ENCODE measurements around the gene BCL11B. TPM values are rescaled to one million over a fixed set of nuclear protein-coding genes. Genes with fewer than 3 reads are reported as not detected.

Gene BCL11B
- total and polyA plus RNA-seq, 10 of the 15 experiments (the other 5 are each of a cell fraction or from before 2014, with no cell fraction given), result 0.38 to 5.5 (median 1.3) TPM

DNA sequence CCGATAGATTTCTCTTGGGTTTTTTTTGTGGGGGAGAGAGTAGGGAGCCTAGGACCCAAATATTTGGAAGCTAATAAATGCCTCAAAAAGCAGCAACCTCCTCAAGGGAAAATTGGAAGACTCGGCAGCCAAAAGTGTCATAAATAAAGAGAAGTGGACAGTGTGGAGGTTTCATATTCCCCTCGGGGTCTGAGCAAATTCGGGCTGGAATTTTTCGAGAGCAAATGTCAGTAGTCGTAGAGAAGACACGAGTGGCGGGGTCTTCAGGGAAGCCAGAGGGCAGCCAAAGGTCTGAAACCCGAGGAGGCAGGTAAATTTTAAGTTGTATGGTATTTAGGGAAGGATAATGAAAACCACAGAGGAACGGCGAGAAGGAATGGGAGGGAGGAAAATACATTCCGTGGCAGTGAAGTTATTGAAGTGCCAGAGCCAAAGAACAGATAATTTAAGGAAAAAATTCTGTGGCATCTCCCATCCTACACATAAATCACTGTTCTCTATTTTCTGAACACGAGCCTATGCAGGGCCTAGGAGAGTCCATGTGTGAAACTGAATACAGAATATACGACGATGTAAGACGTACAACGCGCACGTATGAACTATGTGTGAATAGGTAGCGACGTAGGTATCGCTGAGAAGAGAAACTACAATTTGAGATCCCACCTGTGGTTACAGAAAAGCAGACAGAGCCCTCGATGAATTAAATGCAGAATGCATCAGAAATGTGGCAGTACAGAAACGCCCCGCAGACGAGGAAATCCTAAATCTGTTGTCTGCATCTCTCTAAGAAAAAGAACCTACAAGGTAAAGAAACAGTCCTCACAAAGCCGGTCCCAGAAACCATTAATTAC lies 12.9 kb downstream of the BCL11B start (continued):
- TF ChIP-seq, protein P1, sequence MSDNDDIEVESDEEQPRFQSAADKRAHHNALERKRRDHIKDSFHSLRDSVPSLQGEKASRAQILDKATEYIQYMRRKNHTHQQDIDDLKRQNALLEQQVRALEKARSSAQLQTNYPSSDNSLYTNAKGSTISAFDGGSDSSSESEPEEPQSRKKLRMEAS (IDR thresholded peaks at IDR 0.05; ENCODE audit: low read depth, low read length), result no peak

DNA sequence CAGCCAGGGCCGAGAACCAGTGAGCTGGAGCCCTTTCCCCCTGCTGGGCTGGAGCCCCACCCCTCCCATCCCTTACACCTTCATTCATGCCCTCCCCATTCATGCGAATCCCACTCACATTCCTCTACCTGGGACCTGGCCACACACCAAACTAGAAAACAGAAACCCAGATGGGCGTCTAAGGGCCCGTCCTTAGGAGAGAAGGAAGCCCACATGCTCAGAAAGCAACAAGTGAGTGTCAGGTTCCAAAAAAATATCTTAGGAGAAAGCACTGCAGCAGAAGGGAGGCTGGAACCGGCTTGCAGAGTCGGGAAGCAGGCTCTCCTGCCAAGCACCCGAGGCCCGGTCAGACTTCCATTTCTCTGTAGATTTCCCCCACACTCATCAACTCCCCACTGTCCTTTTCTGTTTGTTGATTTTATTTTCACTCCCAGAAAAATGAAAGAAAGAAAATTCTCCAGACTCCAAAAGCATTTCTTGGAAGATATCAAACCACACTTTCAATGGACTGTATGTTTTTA lies 13.6 kb downstream of the BCL11B start:
- H3K9me3 ChIP-seq (replicated peaks; ENCODE audit: control insufficient read depth, insufficient read depth, low read length), result no peaks in the 10 kb centered on the region
- no peak overlapping the region for H3K4me2 ChIP-seq (ENCODE audit: control insufficient read depth, insufficient read depth)
- no peaks in the 10 kb centered on the region for H3K4me1 ChIP-seq (ENCODE audit: control insufficient read depth, insufficient read depth, low read length)
- H3K27me3 ChIP-seq (replicated peaks in 1 of 2; ENCODE audit: control insufficient read depth in 2 of 2, insufficient read depth in 2 of 2, low read length in 1 of 2), result peaks cover 3 to 6% of the 10 kb centered on the region in 2 experiments; a peak in 3 of 4 replicates
- intact Hi-C loops (cut with micrococcal nuclease; ENCODE audit: unreplicated experiment), result no loop called here
- no peaks in the 10 kb centered on the region for H3K79me2 ChIP-seq (ENCODE audit: control insufficient read depth, insufficient read depth, low read length)
- DNase-seq (ENCODE audit: low read depth, low spot score) (no peak), ATAC-seq (no peak), FAIRE-seq (no peak)
- H3K36me3 ChIP-seq (ENCODE audit: control insufficient read depth in 2 of 2, insufficient read depth in 2 of 2, low read length in 1 of 2), result no peaks in the 10 kb centered on the region; a peak in 1 of 4 replicates
- CTCF ChIA-PET, result no interaction called here
- SMC1A ChIA-PET (ENCODE audit: uncharacterized antibody, unreplicated experiment), result no interaction called here
- RAD21 ChIA-PET (ENCODE audit: unreplicated experiment), result no interaction called here
- TF ChIP-seq EGR1 (IDR thresholded peaks at IDR 0.05; ENCODE audit: borderline replicate concordance in 1 of 2, low read depth in 2 of 2, low read length in 2 of 2), result no peak
- TF ChIP-seq NFXL1 (IDR thresholded peaks at IDR 0.05; ENCODE audit: borderline replicate concordance), result no peak
- no peak for TF ChIP-seq BRCA1 (IDR thresholded peaks at IDR 0.05; ENCODE audit: low read depth, low read length)
- TF ChIP-seq ZNF274 (IDR thresholded peaks at IDR 0.05; ENCODE audit: insufficient read depth, insufficient read length), result no peak
- TF ChIP-seq RB1 (IDR thresholded peaks at IDR 0.05; ENCODE audit: borderline replicate concordance), result no peak
- TF ChIP-seq SMAD1 (IDR thresholded peaks at IDR 0.05; ENCODE audit: low read depth, partially characterized antibody), result no peak
- no peak for TF ChIP-seq RCOR1 (conservative IDR thresholded peaks at IDR 0.05; ENCODE audit: low read depth, low read length)
- no peak for TF ChIP-seq RBBP5 (conservative IDR thresholded peaks at IDR 0.05)
- WGBS (ENCODE audit: insufficient coverage, insufficient replicate concordance, low lambda C conversion rate, missing lambda C conversion rate), result 9% methylated on average over 8 of the region's 8 CpGs
- no peak overlapping the region for H3K9ac ChIP-seq (ENCODE audit: control insufficient read depth, insufficient read depth, low read length)
- POLR2A ChIA-PET, result no interaction called here
- H2AFZ ChIP-seq (ENCODE audit: control insufficient read depth, low read depth, low read length), result no peak overlapping the region
- BruUV-seq (replicated peaks), result no TSS peak
- H3K27ac ChIP-seq (ENCODE audit: control insufficient read depth, insufficient read depth), result no peak overlapping the region
- H4K20me1 ChIP-seq (ENCODE audit: control insufficient read depth, insufficient read depth), result no peaks in the 10 kb centered on the region
- H3K4me3 ChIP-seq, result no peak overlapping the region
- in situ Hi-C loops (cut with MboI), result loop anchor here (25.0 kb wide), 1 partner anchor 1121 kb away; no protein-coding TSS in a partner anchor
